ENCODE results near the gene HLA-DRA. TPM values are rescaled to one million over a fixed set of nuclear protein-coding genes. Genes with fewer than 3 reads are reported as not detected.

The HLA-DRA gene
- total RNA-seq, 1 experiment from 2014 or later = 2.8 TPM

- TF ChIP-seq AFF4 (CRISPR knock-in tag; IDR thresholded peaks at IDR 0.05; ENCODE audit: borderline replicate concordance) = no peak
- no peak for TF ChIP-seq NR1H2 (CRISPR knock-in tag; IDR thresholded peaks at IDR 0.05)
- TF ChIP-seq ESRRA (CRISPR knock-in tag; IDR thresholded peaks at IDR 0.05; ENCODE audit: borderline replicate concordance) = no peak
- no peak for TF ChIP-seq ZNF317 (CRISPR knock-in tag; IDR thresholded peaks at IDR 0.05; ENCODE audit: borderline replicate concordance, low read depth)
- TF ChIP-seq, protein P1, sequence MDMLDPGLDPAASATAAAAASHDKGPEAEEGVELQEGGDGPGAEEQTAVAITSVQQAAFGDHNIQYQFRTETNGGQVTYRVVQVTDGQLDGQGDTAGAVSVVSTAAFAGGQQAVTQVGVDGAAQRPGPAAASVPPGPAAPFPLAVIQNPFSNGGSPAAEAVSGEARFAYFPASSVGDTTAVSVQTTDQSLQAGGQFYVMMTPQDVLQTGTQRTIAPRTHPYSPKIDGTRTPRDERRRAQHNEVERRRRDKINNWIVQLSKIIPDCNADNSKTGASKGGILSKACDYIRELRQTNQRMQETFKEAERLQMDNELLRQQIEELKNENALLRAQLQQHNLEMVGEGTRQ (CRISPR knock-in tag; IDR thresholded peaks at IDR 0.05) = no peak
- TF ChIP-seq FOXJ3 (CRISPR knock-in tag; IDR thresholded peaks at IDR 0.05; ENCODE audit: borderline replicate concordance) = no peak
- TF ChIP-seq SP1 (CRISPR knock-in tag; conservative IDR thresholded peaks at IDR 0.05) = no peak
- no peak for TF ChIP-seq TP53 (CRISPR knock-in tag; IDR thresholded peaks at IDR 0.05)
- TF ChIP-seq, protein P2, sequence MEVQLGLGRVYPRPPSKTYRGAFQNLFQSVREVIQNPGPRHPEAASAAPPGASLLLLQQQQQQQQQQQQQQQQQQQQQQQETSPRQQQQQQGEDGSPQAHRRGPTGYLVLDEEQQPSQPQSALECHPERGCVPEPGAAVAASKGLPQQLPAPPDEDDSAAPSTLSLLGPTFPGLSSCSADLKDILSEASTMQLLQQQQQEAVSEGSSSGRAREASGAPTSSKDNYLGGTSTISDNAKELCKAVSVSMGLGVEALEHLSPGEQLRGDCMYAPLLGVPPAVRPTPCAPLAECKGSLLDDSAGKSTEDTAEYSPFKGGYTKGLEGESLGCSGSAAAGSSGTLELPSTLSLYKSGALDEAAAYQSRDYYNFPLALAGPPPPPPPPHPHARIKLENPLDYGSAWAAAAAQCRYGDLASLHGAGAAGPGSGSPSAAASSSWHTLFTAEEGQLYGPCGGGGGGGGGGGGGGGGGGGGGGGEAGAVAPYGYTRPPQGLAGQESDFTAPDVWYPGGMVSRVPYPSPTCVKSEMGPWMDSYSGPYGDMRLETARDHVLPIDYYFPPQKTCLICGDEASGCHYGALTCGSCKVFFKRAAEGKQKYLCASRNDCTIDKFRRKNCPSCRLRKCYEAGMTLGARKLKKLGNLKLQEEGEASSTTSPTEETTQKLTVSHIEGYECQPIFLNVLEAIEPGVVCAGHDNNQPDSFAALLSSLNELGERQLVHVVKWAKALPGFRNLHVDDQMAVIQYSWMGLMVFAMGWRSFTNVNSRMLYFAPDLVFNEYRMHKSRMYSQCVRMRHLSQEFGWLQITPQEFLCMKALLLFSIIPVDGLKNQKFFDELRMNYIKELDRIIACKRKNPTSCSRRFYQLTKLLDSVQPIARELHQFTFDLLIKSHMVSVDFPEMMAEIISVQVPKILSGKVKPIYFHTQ (CRISPR knock-in tag; IDR thresholded peaks at IDR 0.05) = no peak
- TF ChIP-seq, protein P3, sequence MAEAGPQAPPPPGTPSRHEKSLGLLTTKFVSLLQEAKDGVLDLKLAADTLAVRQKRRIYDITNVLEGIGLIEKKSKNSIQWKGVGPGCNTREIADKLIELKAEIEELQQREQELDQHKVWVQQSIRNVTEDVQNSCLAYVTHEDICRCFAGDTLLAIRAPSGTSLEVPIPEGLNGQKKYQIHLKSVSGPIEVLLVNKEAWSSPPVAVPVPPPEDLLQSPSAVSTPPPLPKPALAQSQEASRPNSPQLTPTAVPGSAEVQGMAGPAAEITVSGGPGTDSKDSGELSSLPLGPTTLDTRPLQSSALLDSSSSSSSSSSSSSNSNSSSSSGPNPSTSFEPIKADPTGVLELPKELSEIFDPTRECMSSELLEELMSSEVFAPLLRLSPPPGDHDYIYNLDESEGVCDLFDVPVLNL (CRISPR knock-in tag; IDR thresholded peaks at IDR 0.05; ENCODE audit: borderline replicate concordance, low read depth) = no peak
Observed at GRCh38 chr6:32402812-32403211, 36.9 kb upstream of the HLA-DRA start (continued).

DNA sequence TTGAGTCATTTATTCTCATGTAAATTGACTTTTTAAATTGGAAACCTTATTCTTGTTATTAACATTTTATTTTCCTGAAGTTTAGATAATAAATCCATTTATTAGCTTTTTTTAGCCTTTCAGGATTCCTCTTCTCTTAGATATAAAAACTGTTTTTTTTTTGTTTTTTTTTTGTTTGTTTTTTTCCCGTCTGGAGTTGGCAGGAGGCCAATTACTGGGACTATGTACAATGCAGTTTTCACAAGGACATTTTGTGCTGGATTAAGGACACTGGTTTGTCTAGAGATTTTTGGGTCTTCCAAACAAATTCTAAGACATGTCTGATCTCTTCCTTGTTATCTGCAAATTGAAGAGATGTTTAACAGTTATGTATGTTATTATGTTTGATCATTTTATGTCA, 34.0 kb upstream of the HLA-DRA start:
- Mint-ChIP-seq H3K36me3 (no peaks in the 10 kb centered on the region), H3K9me3 (peaks cover 4% of the 10 kb centered on the region), H3K4me3 (no peak overlapping the region), H3K4me1 (peaks cover 10% of the 10 kb centered on the region; the same call in 1 of the 2 replicates), H3K27ac (no peak overlapping the region), H3K27me3 (ENCODE audit: low read depth) (peaks cover 5% of the 10 kb centered on the region; the same call in 1 of the 2 replicates)
- ChIA-PET POLR2A (no interaction called here), CTCF (interaction anchor here (1.1 to 4.7 kb wide), 2 partner anchors 8 to 378 kb away, joined by 3 to 20 read pairs; no protein-coding TSS in a partner anchor)
- no peak for ATAC-seq
- DNase-seq (ENCODE audit: low spot score) = no peak
- TF ChIP-seq, protein P4, sequence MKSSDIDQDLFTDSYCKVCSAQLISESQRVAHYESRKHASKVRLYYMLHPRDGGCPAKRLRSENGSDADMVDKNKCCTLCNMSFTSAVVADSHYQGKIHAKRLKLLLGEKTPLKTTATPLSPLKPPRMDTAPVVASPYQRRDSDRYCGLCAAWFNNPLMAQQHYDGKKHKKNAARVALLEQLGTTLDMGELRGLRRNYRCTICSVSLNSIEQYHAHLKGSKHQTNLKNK (CRISPR knock-in tag; IDR thresholded peaks at IDR 0.05) = no peak
- TF ChIP-seq ZSCAN18 (CRISPR knock-in tag; IDR thresholded peaks at IDR 0.05) = no peak
- no peak for TF ChIP-seq NFYB (CRISPR knock-in tag; conservative IDR thresholded peaks at IDR 0.05; ENCODE audit: low read depth)
- TF ChIP-seq ZNF232 (CRISPR knock-in tag; IDR thresholded peaks at IDR 0.05) = no peak
- TF ChIP-seq ZNF423 (CRISPR knock-in tag; IDR thresholded peaks at IDR 0.05) = no peak
- TF ChIP-seq CBFB (CRISPR knock-in tag; IDR thresholded peaks at IDR 0.05; ENCODE audit: low read depth) = no peak
- no peak for TF ChIP-seq TP53 (CRISPR knock-in tag; IDR thresholded peaks at IDR 0.05)
- no peak for TF ChIP-seq NR3C1 (CRISPR knock-in tag; conservative IDR thresholded peaks at IDR 0.05; ENCODE audit: low read depth)
- TF ChIP-seq JUN (CRISPR knock-in tag; IDR thresholded peaks at IDR 0.05) = no peak
- TF ChIP-seq RORB (CRISPR knock-in tag; IDR thresholded peaks at IDR 0.05) = no peak
- no peak for TF ChIP-seq GABPB1 (CRISPR knock-in tag; IDR thresholded peaks at IDR 0.05)
- TF ChIP-seq, protein P5, sequence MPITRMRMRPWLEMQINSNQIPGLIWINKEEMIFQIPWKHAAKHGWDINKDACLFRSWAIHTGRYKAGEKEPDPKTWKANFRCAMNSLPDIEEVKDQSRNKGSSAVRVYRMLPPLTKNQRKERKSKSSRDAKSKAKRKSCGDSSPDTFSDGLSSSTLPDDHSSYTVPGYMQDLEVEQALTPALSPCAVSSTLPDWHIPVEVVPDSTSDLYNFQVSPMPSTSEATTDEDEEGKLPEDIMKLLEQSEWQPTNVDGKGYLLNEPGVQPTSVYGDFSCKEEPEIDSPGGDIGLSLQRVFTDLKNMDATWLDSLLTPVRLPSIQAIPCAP (CRISPR knock-in tag; IDR thresholded peaks at IDR 0.05) = no peak
- TF ChIP-seq ZNF512 (CRISPR knock-in tag; IDR thresholded peaks at IDR 0.05; ENCODE audit: borderline replicate concordance) = no peak
